ENCODE data around the gene KCNK2. TPM values are rescaled to one million over a fixed set of nuclear protein-coding genes. Genes with fewer than 3 reads are reported as not detected.
"Not testable (repeated sequence)": the region's sequence is repeated elsewhere in the genome, so short reads cannot be mapped to it uniquely, and the experiment has no call there.

KCNK2 gene
- total RNA-seq, 1 donor from 2014 or later, result 0.26 TPM

- Histone ChIP-seq H3K9me3 (no peaks in the 10 kb centered on the region), H3K36me3 (no peaks in the 10 kb centered on the region), H3K27me3 (no peaks in the 10 kb centered on the region), H3K4me1 (no peaks in the 10 kb centered on the region), H3K27ac (no peak overlapping the region), H3K4me3 (no peak overlapping the region)
- no peak for DNase-seq
- no peak for ATAC-seq
- no peak for TF ChIP-seq CTCF (IDR thresholded peaks at IDR 0.05)
- intact Hi-C loops (cut with DNase I), result no loop called here
These were observed 69.5 kb downstream of the KCNK2 start for GRCh38 chr1:215151841-215152549.

- intact Hi-C loops (cut with DNase I), result no loop called here
- no peaks in the 10 kb centered on the region for H3K9me3 ChIP-seq
- no peak for ATAC-seq
- TF ChIP-seq CTCF (IDR thresholded peaks at IDR 0.05), result no peak
- H3K27me3 ChIP-seq, result no peaks in the 10 kb centered on the region
- no peaks in the 10 kb centered on the region for H3K4me1 ChIP-seq
- no peak overlapping the region for H3K27ac ChIP-seq
- H3K4me3 ChIP-seq, result no peak overlapping the region
- H3K36me3 ChIP-seq, result no peaks in the 10 kb centered on the region
- DNase-seq, result no peak
These were observed 73.7 kb downstream of the KCNK2 start for GRCh38 chr1:215156232-215156631.

GRCh38 chr1:215160351-215160750 lies 77.8 kb downstream of the KCNK2 start:
- ATAC-seq (no peak), DNase-seq (no peak)
- Histone ChIP-seq H3K27me3 (no peaks in the 10 kb centered on the region), H3K4me3 (no peak overlapping the region), H3K9me3 (no peaks in the 10 kb centered on the region), H3K27ac (no peak overlapping the region), H3K4me1 (no peaks in the 10 kb centered on the region), H3K36me3 (no peaks in the 10 kb centered on the region)
- intact Hi-C loops (cut with DNase I), result no loop called here
- no peak for TF ChIP-seq CTCF (IDR thresholded peaks at IDR 0.05)

- H3K27ac ChIP-seq; H3K36me3 ChIP-seq; H3K27me3 ChIP-seq; DNase-seq; H3K9me3 ChIP-seq; intact Hi-C loops (cut with DNase I); H3K4me1 ChIP-seq; H3K4me3 ChIP-seq; ATAC-seq: not testable (repeated sequence)
These were observed 80.6 kb downstream of the KCNK2 start for GRCh38 chr1:215163144-215163543.

GRCh38 chr1:215166886-215167285 lies 84.3 kb downstream of the KCNK2 start:
- no peak overlapping the region for H3K4me3 ChIP-seq
- no peaks in the 10 kb centered on the region for H3K27me3 ChIP-seq
- DNase-seq, result no peak
- H3K36me3 ChIP-seq, result no peaks in the 10 kb centered on the region
- no peaks in the 10 kb centered on the region for H3K4me1 ChIP-seq
- H3K9me3 ChIP-seq, result no peaks in the 10 kb centered on the region
- no peak for ATAC-seq
- intact Hi-C loops (cut with DNase I), result no loop called here
- no peak overlapping the region for H3K27ac ChIP-seq
- TF ChIP-seq CTCF (IDR thresholded peaks at IDR 0.05), result no peak

- Histone ChIP-seq H3K27me3 (no peaks in the 10 kb centered on the region), H3K4me1 (no peaks in the 10 kb centered on the region), H3K27ac (no peak overlapping the region), H3K36me3 (no peaks in the 10 kb centered on the region), H3K9me3 (no peaks in the 10 kb centered on the region), H3K4me3 (no peak overlapping the region)
- TF ChIP-seq CTCF (IDR thresholded peaks at IDR 0.05), result no peak
- ATAC-seq, result no peak
- intact Hi-C loops (cut with DNase I), result no loop called here
- DNase-seq, result no peak
These were observed 99.0 kb downstream of the KCNK2 start for GRCh38 chr1:215181518-215181917.
